HG02798 (cell line): ENCODE data around the gene GARIN1A.
"Not testable (repeated sequence)": the region's sequence is repeated elsewhere in the genome, so short reads cannot be mapped to it uniquely, and the experiment has no call there.

ENCODE experiments used
- ATAC-seq: cut with Tn5 transposase; IDR thresholded peaks from one replicate; pipeline ENCODE4 v1.9.1; 2021; ENCODE audit warnings: mild to moderate bottlenecking; ENCODE audit not compliant: unreplicated experiment, poor library complexity

GARIN1A gene

DNA sequence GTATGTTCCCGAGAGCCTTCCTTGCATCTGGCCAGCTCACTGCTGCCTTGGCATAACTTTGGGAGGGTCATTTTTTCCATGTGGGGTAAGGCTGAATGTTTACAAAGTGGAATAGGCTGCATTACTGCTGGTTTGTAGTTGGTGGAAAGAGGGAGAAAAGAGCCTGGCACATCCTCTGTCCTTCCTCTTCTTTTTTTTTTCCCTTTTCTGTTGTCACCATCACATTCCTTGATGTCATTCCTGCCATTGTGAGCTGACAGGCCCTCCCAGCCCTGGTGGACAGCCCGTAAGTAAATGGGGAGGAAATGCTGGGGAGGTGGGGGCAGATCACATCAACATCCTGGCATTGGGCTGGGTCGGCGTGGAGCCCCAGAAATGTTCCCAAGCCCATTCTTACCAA is at the start of gene GARIN1A:
GARIN1A (plus strand) TSS at position 301 of the 400 bp plus-strand sequence. CDS start 106 bp downstream, outside the sequence.
- ATAC-seq: no peak

DNA sequence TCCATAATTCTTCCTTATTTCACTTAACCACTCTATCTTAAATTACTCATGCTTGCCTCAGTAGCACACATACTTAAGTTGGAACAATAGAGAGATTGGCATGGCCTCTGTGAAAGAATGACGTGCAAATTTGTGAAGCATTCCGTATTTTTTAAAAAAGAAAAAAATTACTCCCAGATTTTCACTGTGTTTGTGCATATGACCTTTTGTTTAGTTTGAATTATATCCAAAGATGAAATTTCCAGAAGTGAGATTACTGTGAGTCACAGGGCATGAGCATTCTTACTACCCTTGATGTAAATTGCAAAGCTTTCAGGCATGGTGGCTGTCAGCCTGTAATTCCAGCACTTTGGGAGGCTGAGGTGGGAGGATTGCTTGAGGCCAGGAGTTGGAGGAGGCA is 45.0 kb upstream of the GARIN1A start:
- ATAC-seq: not testable (repeated sequence)

DNA sequence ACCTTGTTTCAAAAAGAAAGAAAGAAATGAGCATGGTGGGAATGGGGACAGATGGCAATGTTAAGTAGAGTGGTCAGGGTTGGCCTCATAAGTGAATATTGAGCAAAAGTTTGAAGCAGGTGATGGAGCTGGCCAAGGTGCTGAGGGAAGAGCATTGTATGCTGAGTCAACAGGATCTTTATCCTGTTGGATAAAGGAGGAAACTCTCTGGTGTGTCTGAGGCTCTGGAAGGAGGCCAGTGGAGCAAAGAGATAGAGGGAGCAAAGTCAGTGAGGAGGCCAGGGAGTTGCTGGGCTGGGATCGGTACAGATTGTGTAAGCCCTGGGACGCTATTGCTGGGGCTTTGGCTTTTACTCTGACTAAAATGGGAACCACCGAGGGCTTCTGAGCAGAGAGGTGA is 38.2 kb upstream of the GARIN1A start:
- ATAC-seq: not testable (repeated sequence)

DNA sequence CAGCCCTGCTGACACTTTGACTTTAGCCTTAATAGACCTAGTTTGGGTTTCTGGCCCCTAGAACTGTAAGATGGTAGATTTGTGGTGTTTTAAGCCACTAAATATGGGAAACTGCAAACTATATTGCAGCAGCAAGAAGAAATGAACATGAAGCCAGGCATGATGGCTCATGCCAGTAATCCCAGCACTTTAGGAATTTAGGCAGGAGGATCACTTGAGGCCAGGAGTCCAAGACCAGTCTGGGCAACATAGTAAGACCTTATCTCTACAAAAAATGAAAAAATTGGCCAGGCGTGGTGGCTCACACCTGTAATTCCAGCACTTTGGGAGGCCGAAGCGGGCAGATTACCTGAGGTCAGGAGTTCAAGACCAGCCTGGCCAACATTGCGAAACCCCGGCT is 26.9 kb upstream of the GARIN1A start:
- ATAC-seq: not testable (repeated sequence)

DNA sequence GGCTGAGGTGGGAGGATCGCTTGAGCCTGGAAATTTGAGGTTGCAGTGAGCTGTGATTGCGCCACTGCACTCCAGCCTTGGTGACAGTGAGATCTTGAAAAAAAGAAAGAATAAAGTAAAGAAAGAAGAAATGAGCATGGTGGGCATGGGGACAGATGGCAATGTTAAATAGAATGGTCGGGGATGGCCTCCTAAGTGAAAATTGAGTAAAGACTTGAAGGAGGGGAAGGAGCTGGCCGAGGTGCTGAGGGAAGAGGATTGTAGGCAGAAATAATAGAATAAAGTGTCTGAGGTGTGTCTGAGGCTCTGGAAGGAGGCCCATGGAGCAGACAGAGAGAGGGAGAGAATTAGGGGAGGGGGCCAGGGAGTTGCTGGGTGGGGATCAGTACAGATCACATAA is 26.2 kb upstream of the GARIN1A start:
- ATAC-seq: not testable (repeated sequence)

DNA sequence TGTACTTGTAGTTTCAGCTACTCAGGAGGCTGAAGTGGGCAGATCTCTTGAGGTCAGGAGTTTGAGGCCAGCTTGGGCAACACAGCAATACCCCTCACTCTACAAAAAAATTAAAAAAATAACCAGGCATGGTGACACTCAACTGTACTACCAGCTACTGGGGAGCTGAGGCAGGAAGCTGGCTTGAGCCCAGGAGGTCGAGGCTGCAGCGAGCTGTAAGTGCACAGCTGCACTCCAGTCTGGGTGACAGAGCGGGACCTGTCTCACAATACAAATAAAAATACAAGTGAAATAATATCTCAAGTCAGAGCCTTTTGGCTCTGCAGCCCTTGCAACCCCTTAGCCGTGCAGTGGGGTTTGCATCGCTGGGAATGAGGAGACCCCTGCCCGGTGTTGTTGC is 25.2 kb upstream of the GARIN1A start:
- not testable (repeated sequence) for ATAC-seq

DNA sequence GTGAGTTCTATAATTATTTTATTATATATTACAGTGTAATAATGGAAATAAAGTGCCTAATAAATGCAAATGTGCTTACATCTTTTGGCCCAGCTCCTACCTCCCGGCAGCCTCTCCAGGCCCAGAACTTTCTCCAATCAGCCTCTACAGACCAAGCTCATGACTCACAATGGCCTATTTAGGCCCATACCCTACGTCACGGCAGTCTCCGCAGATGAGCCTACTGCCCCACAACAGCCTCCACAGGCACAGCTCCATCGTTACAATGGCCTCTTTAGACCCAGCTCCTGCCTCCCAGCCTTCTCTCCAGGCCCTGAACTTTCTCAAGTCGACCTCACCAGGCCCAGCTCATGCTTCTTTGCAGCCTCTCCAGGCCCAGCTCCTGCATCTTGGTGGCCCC is 21.0 kb upstream of the GARIN1A start:
- ATAC-seq: not testable (repeated sequence)

DNA sequence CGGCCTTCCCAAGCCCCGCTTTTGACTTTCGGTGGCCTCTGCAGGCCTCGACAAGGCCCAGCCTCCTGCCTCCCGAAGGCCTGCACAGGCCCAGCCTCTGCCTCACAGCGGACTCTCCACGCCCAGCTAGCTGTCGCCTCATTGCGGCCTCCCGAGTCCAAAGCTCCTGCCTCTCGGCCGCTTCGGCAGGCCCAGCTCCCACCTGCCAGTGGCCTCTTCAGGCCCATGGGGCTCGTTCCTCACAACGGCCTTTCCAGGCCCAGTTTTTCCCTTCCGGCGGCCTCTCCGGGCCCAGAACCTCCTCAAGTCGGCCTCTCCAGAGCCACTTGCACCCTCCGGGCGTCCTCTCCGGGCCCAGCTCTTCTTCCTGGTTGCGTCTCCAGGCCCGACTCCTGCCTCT is 19.5 kb upstream of the GARIN1A start:
- ATAC-seq: not testable (repeated sequence)

DNA sequence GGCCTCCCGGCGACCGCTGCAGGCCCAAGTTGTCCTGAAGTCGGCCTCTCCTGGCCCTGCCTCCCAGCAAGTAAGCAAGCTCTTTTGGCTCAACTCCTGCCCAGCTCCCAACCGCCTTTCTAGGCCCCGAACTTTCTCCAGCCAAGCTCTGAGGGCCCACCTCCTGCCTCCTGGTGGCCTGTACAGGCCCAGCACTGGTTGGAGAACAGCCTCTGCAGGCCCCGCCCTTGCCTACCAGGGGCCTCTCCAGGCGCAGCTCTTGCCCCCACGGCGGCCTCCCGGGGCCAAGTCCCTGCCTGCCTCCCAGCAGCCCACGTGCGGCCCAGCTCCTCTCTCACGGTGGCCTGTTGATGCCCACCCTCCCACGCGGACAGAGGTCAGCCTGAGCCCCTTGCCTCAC is 18.9 kb upstream of the GARIN1A start:
- not testable (repeated sequence) for ATAC-seq

DNA sequence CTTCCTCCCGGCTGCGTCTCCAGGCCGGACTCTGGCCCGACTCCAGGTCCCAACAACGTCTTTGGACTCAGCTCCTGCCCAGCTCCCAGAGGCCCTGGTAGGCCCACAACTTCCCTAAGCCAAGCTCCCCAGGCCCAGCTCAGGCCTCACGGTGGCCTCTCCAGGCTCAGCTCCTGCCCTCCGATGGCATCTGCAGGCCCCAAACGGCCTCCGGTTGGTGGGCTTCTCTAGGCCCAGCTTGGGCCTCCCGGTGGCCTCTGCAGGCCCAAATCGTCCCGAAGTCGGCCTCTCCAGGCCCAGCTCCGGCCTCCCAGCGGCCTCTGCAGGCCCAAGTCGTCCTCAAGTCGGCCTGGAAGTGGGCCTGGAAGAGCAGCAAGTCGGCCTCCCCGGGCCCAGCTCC is 18.0 kb upstream of the GARIN1A start:
- ATAC-seq: not testable (repeated sequence)

DNA sequence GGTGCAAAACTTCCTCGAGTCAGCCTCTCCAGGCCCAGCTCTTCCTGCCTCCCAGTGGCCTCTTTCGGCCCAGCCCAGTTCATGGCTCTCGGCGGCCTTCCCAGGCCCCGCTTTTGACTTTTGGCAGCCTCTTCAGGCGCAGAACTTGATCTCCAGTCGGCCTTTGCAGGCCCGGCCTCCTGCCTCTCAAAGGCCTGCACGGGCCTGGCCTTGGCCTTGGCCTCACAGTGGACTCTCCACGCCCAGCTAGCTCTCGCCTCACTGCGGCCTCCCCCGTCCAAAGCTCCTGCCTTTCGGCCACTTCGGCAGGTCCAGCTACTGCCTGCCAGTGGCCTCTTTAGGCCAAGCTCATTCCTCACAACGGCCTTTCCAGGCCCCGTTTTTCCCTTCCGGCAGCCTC is 17.6 kb upstream of the GARIN1A start:
- ATAC-seq: not testable (repeated sequence)

DNA sequence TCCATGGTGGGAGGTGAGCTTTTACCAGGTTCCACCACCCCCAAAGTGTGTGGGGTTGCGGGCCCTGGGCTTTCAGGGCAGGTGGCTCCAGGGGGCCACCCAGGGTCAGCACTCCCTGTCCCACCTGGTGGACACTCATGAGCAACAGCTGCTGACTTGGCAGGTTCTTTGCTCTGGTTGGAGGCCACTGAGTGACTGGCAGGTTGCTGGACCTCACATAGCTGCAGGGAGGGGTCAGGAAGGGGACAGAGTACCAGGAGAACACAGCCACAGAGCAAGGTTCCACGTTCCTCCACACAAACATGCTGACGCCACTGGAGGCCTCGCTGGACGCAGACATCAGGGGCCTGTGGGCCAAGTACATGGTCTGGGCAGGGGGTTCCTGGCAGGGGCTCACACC is 13.7 kb upstream of the GARIN1A start:
- ATAC-seq: not testable (repeated sequence)

DNA sequence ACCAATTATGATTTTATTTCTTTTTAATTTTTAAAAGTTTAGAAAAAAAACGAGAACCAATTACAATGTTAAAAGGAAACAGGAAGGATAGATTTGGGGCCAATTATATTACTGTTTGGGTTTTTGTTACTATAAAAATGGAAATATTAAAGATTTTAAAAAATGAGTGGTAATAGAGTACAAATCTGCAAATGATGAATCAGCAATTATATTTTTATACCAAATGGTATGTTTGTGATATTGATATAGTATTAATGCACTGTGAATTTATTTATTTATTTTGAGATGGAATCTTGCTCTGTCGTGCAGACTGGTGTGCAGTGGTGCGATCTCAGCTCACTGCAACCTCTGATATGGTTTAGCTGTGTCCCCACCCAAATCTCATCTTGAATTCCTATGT is 11.5 kb upstream of the GARIN1A start:
- no peak for ATAC-seq

DNA sequence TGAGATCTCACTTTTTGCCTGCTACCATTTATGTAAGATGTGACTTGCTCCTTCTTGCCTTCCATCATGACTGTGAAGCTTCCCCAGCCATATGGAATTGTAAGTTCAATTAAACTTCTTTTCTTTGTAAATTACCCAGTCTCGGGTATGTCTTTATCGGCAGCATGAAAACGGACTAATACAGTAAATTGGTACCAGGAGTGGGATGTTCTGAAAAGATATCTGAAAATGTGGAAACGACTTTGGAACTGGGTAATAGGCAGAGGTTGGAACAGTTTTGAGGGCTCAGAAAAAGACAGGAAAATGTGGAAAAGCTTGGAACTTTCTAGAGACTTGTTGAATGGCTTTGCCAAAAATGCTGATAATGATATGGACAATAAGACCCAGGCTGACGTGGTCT is 10.6 kb upstream of the GARIN1A start:
- no peak for ATAC-seq

DNA sequence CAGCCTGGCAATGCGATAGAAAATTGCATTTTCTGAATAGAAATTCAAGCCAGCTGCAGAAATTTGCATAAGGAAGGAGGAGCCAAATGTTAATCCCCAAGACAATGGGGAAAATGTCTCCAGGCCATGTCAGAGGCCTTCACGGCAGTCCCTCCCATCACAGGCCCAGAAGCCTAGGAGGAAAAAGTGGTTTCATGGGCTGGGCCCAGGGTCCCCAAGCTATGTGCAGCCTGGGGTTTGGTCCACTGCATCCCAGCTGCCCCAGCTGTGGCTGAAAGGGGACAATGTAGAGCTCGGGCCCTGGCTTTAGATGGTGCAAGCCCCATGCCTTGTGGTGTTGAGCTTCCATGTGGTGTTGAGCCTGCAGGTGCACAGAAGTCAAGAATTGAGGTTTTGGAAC is 10.0 kb upstream of the GARIN1A start:
- no peak for ATAC-seq

DNA sequence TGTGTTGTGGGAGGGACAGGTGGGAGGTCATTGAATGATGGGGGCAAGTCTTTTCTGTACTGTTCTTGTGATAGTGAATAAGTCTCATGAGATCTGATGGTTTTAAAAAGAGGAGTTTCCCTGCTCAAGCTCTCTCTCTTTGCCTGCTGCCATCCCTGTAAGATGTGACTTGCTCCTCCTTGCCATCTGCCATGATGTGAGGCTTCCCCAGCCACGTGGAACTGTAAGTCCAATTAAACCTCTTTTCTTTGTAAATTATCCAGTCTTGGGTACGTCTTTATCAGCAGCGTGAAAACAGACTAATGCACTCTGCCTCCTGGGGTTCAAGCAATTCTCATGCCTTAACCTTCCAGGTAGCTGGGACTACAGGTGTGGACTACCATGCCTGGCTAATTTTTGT is 8.9 kb upstream of the GARIN1A start:
- not testable (repeated sequence) for ATAC-seq

DNA sequence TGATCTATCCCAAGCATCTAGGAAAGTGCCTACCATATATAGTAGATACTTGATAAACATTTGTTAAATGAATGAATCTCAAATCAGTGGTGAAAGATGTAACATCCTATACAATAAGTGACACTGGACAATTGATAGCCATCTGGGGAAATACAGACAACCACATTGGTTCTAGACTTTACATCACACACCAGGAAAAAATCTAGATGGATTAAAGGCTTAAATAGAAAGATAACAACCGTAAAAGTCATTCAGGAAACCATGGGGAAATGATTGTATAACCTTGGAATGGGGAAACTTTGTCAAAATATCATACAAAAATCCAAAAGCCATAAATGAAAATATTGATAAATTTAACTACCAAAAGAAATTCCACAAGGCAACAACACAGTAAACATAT is 7.0 kb upstream of the GARIN1A start:
- ATAC-seq: no peak

DNA sequence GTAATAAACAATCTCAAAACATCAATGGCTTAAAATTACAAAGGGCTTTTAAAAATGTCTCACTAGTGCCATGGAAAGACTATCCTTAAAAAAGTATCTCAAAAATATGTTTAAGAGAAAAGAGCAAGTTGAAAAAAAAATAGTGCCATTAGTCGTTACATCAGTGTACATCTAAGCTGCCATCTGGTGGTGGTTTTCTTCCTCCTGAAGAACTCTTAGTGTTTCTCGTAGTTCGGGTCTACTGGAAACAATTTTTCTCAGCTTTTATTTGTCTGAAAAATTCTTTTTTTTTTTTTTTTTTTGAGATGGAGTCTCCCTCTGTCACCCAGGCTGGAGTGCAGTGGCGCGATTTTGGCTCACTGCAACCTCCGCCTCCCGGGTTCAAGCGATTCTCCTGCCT is 5.9 kb upstream of the GARIN1A start:
- no peak for ATAC-seq

DNA sequence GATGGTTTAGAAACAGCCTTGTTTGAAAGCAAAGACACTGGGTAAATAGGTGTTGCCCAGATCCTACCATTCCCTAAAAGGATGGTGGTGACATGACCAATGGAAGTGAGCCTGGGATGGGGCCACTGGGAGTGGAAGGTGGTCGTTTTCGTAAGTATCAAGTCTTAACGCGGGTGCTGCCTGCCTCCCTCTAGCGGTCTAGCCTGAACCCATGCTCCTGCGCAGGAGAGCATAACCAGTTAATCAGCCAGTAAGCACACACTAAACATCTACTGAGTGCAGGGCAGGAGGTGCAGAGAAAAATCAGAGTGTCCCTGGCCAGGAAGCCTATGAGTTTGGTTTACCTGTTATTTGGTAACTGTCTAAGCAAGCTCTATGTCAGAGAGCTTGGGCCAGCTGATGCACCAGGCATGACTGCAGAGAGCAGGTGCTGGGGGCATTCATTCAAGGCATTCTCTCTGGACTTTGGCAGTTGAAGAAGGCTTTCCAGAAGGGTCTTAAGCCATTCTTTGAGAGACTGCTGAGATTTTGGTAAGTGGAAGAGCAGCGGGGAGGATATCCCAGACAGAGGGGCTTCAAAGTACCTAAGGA is 930 bp downstream of the GARIN1A start:
- ATAC-seq: no peak

DNA sequence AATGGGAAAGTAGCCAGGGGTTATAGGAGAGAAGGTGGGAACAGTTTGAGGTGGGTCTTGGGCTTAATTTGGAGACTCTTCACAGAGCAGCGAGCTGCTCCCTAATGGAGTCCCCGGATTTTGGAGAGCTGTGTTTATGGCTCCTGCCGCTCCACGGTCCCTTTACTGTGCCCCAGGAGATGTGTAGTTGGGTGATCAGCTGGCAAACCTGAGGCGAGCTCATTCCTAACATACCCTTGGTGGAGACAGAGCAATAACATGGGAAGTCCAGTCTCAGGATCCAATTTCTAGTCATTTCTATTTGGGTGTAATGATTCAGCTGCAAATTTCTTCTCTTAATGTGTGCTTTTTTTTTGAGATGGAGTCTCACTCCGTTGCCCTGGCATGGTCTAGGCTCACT is 1.5 kb downstream of the GARIN1A start:
- ATAC-seq: no peak

DNA sequence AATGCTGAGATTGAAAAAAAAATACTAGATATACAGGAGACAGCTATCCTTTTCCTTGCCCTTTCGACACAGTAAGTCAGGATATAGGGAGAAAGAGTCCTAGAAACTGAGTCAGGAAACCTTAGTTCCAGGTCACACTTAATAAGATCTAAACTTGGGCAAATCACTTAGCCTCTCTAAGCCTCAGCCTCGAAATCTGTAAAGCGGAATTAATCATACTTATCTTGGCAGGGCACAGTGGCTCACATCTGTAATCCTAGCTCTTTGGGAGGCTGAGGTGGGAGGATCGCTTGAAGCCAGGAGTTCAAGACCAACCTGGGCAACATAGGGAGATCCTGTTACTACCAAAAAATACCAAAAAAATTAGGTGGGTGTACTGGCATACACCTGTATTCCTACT is 4.6 kb downstream of the GARIN1A start:
- no peak for ATAC-seq

DNA sequence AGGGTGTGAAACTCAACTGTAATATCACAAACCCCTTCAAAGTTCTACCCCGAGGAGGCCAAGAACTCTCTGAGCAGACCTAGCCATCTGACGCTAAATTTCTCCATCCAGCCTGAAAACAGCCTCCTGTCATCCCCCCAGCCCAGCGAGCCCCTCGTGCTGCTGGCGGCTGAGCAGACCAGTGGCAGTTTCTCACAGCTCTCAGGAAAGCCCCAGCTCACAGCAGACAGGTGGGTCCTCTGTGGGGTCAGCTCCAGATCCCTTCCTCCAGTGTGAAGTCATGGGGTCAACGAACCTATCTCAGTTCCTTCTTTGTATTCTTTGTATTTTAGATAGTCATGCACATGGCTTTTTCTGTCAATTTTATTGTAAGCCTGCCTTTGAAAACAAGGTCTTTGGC is 7.8 kb downstream of the GARIN1A start:
- ATAC-seq: no peak
